NCI-H2107 treated with DMSO at 0.1 percent for 48 hours (cell line): ENCODE measurements around the gene OR5AP2.
"Not testable (repeated sequence)": the region's sequence is repeated elsewhere in the genome, so short reads cannot be mapped to it uniquely, and the experiment has no call there.

Experiments used
- DNase-seq: peaks from one replicate; lab custom pipeline; 2025; ENCODE audit not compliant: unreplicated experiment; lab: John Stamatoyannopoulos, UW

OR5AP2 gene

DNA sequence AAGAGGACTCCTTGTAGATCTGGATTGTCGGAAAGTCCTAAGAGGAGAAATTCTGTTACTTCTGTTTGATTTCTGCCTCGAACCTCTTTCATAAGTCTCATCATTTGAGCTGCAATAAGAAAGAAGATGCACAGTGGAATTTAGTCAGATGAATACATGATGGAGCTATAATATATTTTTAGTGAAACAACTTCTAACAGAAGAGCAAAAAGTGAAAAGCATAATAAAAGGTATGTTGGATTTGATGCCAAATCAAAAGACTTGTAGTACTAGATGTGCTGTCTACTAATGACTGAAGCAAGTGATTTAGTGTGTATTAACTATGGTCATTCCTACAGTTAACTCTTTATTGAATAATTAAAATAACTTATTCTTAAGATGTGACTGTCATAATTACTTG is at the start of gene OR5AP2:
TSS of gene OR5AP2 (minus strand) at position 101 of the 400 bp plus-strand sequence. CDS start at position 101, 0 bp downstream.
- no peak for DNase-seq

DNA sequence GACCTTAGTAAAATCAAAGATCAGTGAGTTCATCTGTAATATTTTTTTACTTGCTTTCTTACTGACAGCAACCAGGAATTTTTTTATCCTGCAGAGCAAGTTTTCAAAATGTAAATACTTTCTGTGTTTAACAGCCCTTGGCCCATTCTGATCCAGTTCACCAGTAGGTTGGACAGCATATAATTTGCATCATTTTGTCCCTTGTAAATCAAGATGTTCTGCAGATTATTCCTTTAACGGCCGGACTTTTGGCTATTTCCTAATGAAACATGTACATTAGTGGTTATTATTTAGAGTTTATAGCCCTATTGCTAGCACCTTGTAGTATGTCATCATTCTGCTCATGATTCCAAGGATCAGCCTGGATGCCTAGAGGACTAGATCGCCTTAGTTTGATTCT is 48.9 kb upstream of the OR5AP2 start:
- DNase-seq, result not testable (repeated sequence)

DNA sequence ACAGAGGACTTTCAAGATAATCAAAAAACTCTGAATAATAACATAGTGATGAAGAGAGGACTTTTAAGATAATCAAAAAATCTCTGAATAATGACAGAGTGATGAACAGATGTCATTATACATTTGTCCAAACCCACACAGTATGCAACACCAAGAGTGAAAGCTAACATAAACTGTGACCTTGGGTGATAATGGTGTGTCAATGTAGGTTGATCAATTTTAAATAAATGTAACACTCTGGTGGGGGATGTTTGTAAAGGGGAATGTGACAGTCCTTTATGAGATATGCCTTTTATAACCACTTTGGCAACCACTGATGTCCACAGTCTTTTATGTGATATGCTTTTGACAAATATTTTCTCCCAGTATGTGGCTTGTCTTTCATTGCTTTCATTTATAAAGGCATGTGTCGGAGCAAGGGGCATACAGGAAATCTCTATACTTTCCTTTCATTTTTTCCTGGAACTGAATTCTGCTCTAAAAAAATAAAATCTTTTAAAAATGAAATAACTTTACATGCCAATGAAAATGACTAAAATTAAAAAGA is 46.4 kb upstream of the OR5AP2 start:
- no peak for DNase-seq

DNA sequence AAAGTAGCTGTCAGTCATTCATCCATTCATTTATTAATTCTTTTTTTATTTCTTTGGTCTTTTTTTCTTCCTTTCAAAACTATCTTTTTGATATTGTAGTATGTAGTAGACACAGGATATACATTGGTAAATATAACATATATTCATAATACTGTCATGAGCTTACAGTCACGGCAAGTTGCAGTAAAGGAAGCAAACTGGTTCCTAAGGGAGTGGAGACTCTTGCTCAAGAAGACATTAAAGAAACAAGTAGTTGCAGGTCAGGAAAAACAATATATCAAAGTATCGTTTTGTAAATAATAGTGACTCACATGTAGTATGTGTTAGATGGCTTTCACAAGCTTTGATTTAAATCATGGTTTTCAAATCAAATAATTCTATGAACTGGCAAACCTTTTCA is 28.7 kb upstream of the OR5AP2 start:
- DNase-seq, result no peak

DNA sequence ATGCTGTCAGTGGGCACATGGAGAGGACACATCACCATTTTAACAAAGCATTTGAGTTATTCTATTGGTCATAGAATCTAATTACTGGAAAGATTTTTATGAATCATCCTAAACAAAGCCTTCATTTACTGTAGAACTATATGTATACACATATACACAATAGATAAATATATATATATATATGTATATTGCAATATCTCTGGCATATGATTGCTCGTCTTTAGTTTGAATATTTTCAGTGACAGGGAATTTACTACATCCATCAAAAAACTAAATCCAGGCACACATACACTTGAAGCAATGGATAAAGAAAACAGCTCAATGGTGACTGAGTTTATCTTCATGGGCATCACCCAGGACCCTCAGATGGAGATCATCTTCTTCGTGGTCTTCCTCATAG is 21.1 kb upstream of the OR5AP2 start, which contains the start of gene OR5AR1:
TSS of gene OR5AR1 (plus strand) at position 301 of the 400 bp plus-strand sequence. CDS start at position 301, 0 bp downstream.
- no peak for DNase-seq

DNA sequence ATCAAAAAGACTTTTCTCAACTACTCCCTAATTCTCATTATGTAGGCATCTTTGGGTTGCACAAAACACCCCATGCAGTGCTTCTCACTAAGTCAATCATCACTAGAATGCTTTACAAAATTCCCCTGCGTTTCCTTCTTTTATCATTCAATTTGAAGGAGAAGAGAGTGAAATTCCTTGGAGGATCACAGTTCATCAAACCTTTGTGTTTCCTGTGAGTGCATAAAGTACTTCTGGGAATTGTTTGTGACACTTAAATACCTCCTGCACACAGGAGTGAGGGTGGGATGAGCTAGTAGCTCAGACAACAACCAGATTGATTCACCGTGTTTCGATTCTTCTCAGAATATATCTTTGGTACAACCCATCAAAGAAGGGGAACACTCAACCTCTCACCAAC is 17.5 kb upstream of the OR5AP2 start:
- DNase-seq, result no peak

DNA sequence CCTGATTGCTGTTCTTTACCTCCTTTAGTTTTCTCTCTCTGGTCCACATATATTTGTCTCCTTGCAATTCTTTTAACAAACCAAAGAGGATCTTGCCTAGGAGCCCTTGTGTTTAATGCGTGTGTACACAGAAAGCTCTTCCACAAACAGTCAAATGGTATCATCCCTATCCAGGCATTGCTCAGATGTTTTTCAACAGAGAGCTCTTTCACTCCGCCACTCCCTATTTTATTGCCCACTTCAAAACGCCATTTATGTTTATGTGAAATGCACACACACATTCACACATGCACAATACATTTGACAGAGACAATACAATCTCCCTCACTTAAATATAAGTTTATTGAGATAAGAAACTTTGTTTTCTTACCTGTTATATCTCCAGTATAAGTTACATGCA is 4.7 kb downstream of the OR5AP2 start:
- DNase-seq, result no peak

DNA sequence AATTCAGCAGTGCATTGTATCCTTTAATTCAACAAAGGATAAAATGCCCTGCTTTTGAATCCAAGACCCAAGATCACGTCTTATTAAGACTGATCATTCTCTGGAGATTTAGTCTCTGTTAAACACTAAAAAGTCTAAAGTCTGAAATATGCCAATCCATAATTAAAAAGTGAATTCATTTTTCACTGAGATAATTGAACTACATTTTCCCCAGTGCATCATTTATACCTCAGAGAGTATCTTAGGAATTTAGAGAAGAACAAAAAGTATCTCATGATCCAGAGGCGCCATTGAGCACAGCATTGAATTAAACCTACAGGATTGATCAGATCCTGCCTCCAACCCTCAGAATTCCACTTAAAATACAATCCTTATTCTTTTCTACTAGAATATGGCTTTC is 5.4 kb downstream of the OR5AP2 start:
- DNase-seq, result no peak

DNA sequence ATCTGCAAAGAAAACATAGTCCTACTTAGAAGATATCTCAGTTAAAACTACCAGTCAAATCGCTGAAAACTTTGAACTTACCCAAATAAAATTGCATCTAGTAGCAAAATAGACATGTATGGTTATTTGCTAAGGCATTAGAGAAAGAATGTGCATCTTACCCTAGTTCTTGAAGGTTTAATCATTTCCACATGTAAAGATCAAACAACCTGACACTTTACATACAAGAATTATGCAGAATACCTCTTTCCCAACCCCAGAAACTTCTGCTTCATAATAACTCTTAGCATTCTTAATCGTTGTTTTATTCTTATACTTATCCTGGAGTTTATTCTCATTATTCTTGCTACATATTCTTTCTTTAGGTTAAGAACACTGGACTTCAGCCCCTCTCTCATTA is 9.9 kb downstream of the OR5AP2 start:
- DNase-seq, result no peak

DNA sequence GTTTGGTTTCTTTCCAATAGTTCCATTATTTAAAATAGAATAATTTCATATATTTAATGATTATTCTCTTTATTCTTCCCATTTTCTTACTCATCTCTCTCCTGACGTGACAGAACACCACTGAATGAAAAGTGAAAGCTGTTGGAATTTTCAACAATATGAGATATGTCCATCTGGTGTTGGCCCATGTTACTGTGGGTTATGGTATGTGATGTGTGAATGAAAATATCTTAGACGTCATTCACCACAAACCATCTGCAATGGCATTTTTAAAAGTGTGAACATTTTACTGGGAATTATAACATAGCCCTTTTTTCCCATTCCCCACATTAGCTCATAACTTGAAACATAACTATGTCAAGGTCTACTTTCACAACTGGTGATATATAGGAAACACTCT is 16.3 kb downstream of the OR5AP2 start:
- DNase-seq, result no peak

DNA sequence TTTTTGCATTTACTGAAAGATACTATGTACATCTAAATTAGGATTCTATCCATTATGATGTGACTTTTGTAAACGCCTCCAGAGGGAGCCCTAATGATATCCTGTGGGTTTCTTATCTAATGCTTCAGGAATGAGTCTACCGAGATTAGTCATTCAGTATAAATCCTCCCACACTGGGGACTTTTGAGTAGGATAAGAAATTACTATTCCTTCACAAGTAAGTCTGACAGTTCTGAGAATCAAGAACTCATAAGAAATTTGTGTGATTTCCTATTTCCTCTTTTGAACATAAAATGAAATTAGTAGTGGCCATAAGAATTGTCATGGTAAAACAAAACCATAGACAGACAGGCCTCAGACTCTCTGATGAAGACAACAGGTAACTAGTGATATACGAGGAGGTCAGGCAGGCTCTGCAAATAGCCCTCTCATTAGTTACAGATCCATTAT is 17.6 kb downstream of the OR5AP2 start:
- no peak for DNase-seq

DNA sequence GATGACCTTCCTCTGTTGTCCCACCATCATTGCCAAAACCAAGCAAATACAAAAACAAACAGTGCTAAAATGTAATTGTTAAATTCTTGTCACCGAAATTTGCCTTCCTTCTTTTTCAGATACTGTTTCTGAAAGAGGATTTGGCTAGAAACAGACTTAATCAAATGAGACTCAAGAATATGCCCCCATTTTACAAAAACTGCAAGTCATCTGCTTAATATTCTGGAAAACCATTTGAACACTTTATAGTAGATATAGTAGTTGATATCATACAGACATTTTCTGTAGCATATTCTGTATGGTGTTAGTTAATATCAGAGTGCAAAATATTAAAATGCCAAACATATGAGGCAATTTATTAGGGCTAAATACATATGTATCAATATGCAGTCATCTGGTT is 31.1 kb downstream of the OR5AP2 start:
- DNase-seq, result no peak

DNA sequence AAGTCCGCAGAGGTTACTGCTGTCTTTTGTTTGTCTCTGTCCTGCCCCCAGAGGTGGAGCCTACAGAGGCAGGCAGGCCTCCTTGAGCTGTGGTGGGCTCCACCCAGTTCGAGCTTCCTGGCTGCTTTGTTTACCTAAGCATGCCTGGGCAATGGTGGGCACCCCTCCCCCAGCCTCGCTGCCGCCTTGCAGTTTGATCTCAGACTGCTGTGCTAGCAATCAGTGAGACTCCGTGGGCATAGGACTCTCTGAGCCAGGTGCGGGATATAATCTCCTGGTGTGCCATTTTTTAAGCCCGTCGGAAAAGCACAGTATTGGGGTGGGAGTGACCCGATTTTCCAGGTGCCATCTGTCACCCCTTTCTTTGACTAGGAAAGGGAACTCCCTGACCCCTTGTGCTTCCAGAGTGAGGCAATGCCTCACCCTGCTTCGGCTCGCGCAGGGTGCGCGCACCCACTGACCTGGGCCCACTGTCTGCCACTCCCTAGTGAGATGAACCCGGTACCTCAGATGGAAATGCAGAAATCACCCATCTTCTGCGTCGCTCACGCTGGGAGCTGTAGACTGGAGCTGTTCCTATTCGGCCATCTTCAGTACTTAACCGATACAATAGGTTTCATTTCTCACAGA is 50.0 kb downstream of the OR5AP2 start:
- not testable (repeated sequence) for DNase-seq
